HL-60 (cell line): ENCODE results near the gene SCN1B.
"Not testable (repeated sequence)": the region's sequence is repeated elsewhere in the genome, so short reads cannot be mapped to it uniquely, and the experiment has no call there.

Source experiments
- DNase-seq, 2 experiments: peaks; one replicate each; pipeline ENCODE4 v3.0.0-alpha.2; 2010 to 2020; ENCODE audit warnings: low read depth in 1 of 2, low spot score in 1 of 2
- H3K27ac ChIP-seq: fragments of 250-450 bp; sonication (Bioruptor Pico); replicated peaks from 2 replicates; pipeline ENCODE4 v1.5.1; 2020; ENCODE audit warnings: mild to moderate bottlenecking, moderate library complexity
- H3K27me3 ChIP-seq: fragments of 250-450 bp; sonication (Bioruptor Pico); 2 replicates; pipeline ENCODE4 v1.5.1; 2021; ENCODE audit warnings: mild to moderate bottlenecking, moderate library complexity; ENCODE audit not compliant: insufficient read depth, poor library complexity, severe bottlenecking
- H3K4me3 ChIP-seq: replicated peaks from 2 replicates; pipeline ENCODE4 v1.5.1; 2011; ENCODE audit warnings: mild to moderate bottlenecking, control low read depth, low read length; ENCODE audit not compliant: insufficient read depth
- CTCF ChIP-seq: IDR thresholded peaks from one replicate; pipeline ENCODE4 v1.5.1; 2011; ENCODE audit warnings: low read length, control low read depth, inconsistent platforms; ENCODE audit not compliant: insufficient read depth
- GABPA ChIP-seq: IDR thresholded peaks from 2 replicates; pipeline ENCODE4 v1.6.1; 2012; ENCODE audit warnings: low read depth
- POLR2AphosphoS5 ChIP-seq: IDR thresholded peaks from 2 replicates; pipeline ENCODE4 v1.6.1; 2012; ENCODE audit warnings: low read depth
- REST ChIP-seq: IDR thresholded peaks from 2 replicates; pipeline ENCODE4 v1.6.1; 2012; ENCODE audit warnings: low read depth; ENCODE audit not compliant: insufficient replicate concordance
- SPI1 ChIP-seq: IDR thresholded peaks from 2 replicates; pipeline ENCODE4 v1.6.1; 2012; ENCODE audit warnings: low read depth, mild to moderate bottlenecking, borderline replicate concordance

The SCN1B gene

DNA sequence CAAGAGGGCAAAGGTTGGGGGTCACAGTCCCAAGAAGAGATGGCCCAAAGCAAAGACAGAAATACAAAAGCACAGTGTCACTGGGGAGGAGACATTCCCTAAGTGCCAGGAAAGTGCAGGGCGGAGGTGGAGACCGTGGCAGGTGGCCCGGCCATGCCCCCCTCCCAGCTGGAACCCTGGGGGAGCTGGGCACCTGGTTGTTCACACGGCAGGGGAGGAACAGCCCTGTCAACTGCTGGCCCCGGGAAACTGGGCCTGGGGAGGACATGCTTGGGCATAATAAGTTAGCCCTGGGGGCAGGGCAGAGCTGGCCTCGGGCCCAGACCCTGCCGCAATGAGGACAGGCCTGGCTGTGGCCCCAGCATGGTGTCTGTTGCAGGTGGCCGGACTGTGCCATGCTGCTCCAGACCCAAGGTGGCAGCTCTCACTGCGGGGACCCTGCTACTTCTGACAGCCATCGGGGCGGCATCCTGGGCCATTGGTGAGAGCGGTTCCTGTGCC, 18.7 kb downstream of the SCN1B start:
- no peak for DNase-seq
- H3K27ac ChIP-seq, result no peak overlapping the region
- no peak overlapping the region for H3K4me3 ChIP-seq
- TF ChIP-seq REST (no peak), GABPA (no peak), SPI1 (no peak), CTCF (no peak), POLR2AphosphoS5 (no peak)
- no peaks in the 10 kb centered on the region for H3K27me3 ChIP-seq

DNA sequence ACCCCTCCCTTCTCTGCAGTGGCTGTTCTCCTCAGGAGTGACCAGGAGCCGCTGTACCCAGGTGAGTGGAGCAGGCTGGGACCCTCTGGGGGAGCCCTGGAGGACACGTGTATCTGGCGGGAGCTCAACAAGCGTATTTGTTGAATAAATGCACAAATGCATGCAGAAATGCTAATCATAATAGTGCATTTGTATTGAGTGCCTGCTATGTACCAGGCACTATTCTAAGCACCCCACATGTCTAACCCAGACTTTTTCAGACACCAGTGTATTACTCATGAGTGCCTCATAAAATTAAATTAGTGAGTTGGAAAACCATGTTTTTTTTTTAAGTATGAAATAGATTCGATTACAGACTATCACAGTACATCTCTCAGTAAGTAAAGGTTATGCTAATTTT, 19.2 kb downstream of the SCN1B start:
- no peak overlapping the region for H3K27ac ChIP-seq
- TF ChIP-seq CTCF, result no peak
- no peak for TF ChIP-seq GABPA
- TF ChIP-seq POLR2AphosphoS5, result no peak
- TF ChIP-seq REST, result no peak
- TF ChIP-seq SPI1, result no peak
- H3K4me3 ChIP-seq, result no peak overlapping the region
- no peaks in the 10 kb centered on the region for H3K27me3 ChIP-seq
- no peak for DNase-seq

DNA sequence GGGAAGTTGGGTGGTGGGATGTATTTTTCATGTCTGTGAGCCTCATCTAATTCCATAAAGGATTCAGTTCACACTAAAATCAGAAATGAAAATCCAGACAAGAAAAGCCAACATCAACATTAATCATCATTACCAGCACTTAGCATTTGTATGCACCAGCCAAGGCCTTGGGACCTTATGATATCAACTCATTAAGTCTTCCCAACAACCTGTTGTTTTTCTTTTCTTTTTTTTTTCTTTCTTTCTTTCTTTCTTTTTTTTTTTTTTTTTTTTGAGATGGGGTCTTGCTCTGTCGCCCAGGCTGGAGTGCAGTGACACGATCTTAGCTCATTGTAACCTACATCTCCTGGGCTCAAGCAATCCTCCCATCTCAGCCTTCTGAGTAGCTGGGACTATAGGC, 20.4 kb downstream of the SCN1B start:
- not testable (repeated sequence) for H3K27ac ChIP-seq, H3K27me3 ChIP-seq, DNase-seq, H3K4me3 ChIP-seq

- DNase-seq, H3K27me3 ChIP-seq, H3K27ac ChIP-seq, H3K4me3 ChIP-seq: not testable (repeated sequence)
These were observed 21.0 kb downstream of the SCN1B start for GRCh38 chr19:35051268-35051667.

GRCh38 chr19:35051796-35052195, 21.5 kb downstream of the SCN1B start:
- H3K27ac ChIP-seq, result no peak overlapping the region
- H3K27me3 ChIP-seq, result no peaks in the 10 kb centered on the region
- H3K4me3 ChIP-seq, result no peak overlapping the region
- DNase-seq, result no peak
- no peak for TF ChIP-seq REST
- no peak for TF ChIP-seq POLR2AphosphoS5
- TF ChIP-seq SPI1, result no peak
- no peak for TF ChIP-seq CTCF
